OCI-LY1 (cell line): ENCODE data around the gene SMIM5.

Experiments used
- H2AFZ ChIP-seq: fragments of 200-600 bp; sonication (generic), shearing (Covaris generic); 2 replicates; pipeline ENCODE4 v1.6.0; 2014; ENCODE audit warnings: antibody characterized with exemption, mild to moderate bottlenecking, low read length
- H3F3A ChIP-seq: fragments of 200-600 bp; sonication (generic), shearing (Covaris generic); 2 replicates; pipeline ENCODE4 v1.6.0; 2014; ENCODE audit warnings: mild to moderate bottlenecking, antibody characterized with exemption, low read length, moderate library complexity; ENCODE audit not compliant: insufficient read depth
- H3K27ac ChIP-seq: fragments of 200-600 bp; sonication (generic); 2 replicates; pipeline ENCODE4 v1.5.1; 2014; ENCODE audit warnings: low read length, mixed run types, mild to moderate bottlenecking, low read depth; ENCODE audit not compliant: poor library complexity, severe bottlenecking
- H3K27me3 ChIP-seq: fragments of 200-600 bp; sonication (generic); 2 replicates; pipeline ENCODE4 v1.6.0; 2014; ENCODE audit warnings: antibody characterized with exemption, mild to moderate bottlenecking, low read length, moderate library complexity; ENCODE audit not compliant: insufficient read depth
- H3K36me3 ChIP-seq: fragments of 200-600 bp; sonication (generic); 2 replicates; pipeline ENCODE4 v1.6.1; 2014; ENCODE audit warnings: mild to moderate bottlenecking, antibody characterized with exemption, low read length, moderate library complexity, mixed read lengths; ENCODE audit not compliant: insufficient read depth
- H3K4me1 ChIP-seq: fragments of 200-600 bp; sonication (generic); 2 replicates; pipeline ENCODE4 v1.5.1; 2014; ENCODE audit warnings: mild to moderate bottlenecking, low read length, moderate library complexity; ENCODE audit not compliant: insufficient read depth, severe bottlenecking
- H3K4me2 ChIP-seq: fragments of 200-600 bp; sonication (generic), shearing (Covaris generic); 2 replicates; pipeline ENCODE4 v1.6.1; 2014; ENCODE audit warnings: low read length
- H3K4me3 ChIP-seq: fragments of 200-600 bp; sonication (generic); 2 replicates; pipeline ENCODE4 v1.5.1; 2014; ENCODE audit warnings: low read length, low read depth, mild to moderate bottlenecking, mixed read lengths; ENCODE audit not compliant: poor library complexity, severe bottlenecking
- H3K79me2 ChIP-seq: fragments of 200-600 bp; shearing (Covaris generic); 2 replicates; pipeline ENCODE4 v1.6.1; 2016; ENCODE audit warnings: mixed run types, low read length, mixed read lengths; ENCODE audit not compliant: insufficient read depth
- H3K9ac ChIP-seq: fragments of 200-600 bp; sonication (generic), shearing (Covaris generic); 2 replicates; pipeline ENCODE4 v1.6.1; 2014; ENCODE audit warnings: mild to moderate bottlenecking, low read length, mixed read lengths
- H3K9me2 ChIP-seq: fragments of 200-600 bp; sonication (generic), shearing (Covaris generic); 2 replicates; pipeline ENCODE4 v1.6.1; 2014; ENCODE audit warnings: low read depth, mild to moderate bottlenecking, low read length, mixed read lengths
- H3K9me3 ChIP-seq: fragments of 200-600 bp; shearing (Covaris generic); 2 replicates; pipeline ENCODE4 v1.6.1; 2014; ENCODE audit warnings: low read length, mixed read lengths
- H4K20me1 ChIP-seq: fragments of 200-600 bp; sonication (generic), shearing (Covaris generic); 2 replicates; pipeline ENCODE4 v1.6.0; 2016; ENCODE audit warnings: mild to moderate bottlenecking, low read length; ENCODE audit not compliant: insufficient read depth
- EZH2 ChIP-seq: fragments of 200-600 bp; sonication (generic), shearing (Covaris generic); IDR thresholded peaks from 2 replicates; pipeline ENCODE4 v1.8.0; 2017; ENCODE audit warnings: borderline replicate concordance, mixed run types, mild to moderate bottlenecking, antibody characterized with exemption, low read length, moderate library complexity, mixed read lengths
- TF ChIP-seq, protein P1 (sequence below): fragments of 200-600 bp; sonication (generic), shearing (Covaris generic); IDR thresholded peaks from 2 replicates; pipeline ENCODE4 v1.5.1; 2017; ENCODE audit warnings: mild to moderate bottlenecking, antibody characterized with exemption, low read length, moderate library complexity, mixed read lengths

SMIM5 gene

DNA sequence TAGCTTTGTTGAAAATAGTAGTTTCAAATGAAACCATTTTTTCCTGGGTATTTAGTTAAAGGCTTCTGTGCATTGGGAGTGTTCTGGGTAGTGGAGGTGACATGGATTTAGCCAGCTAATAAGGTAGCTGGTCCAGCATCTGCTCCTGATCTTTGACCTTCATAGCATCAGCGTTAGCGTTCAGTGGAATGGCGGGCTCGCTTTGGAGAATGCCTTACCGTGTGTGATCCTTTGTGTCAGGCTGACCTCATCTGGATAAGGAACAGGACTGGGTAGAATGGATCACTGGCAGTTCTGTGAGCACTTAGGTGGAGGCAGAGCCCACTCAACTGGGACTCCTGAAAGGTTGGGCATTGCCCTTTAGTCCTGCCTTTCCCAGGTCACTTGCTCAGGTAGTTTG is 37.6 kb downstream of the SMIM5 start:
- H3F3A ChIP-seq, result no peaks in the 10 kb centered on the region
- TF ChIP-seq, protein P1, sequence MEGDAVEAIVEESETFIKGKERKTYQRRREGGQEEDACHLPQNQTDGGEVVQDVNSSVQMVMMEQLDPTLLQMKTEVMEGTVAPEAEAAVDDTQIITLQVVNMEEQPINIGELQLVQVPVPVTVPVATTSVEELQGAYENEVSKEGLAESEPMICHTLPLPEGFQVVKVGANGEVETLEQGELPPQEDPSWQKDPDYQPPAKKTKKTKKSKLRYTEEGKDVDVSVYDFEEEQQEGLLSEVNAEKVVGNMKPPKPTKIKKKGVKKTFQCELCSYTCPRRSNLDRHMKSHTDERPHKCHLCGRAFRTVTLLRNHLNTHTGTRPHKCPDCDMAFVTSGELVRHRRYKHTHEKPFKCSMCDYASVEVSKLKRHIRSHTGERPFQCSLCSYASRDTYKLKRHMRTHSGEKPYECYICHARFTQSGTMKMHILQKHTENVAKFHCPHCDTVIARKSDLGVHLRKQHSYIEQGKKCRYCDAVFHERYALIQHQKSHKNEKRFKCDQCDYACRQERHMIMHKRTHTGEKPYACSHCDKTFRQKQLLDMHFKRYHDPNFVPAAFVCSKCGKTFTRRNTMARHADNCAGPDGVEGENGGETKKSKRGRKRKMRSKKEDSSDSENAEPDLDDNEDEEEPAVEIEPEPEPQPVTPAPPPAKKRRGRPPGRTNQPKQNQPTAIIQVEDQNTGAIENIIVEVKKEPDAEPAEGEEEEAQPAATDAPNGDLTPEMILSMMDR, result no peak
- TF ChIP-seq EZH2, result no peak
- H3K9me2 ChIP-seq, result no peaks in the 10 kb centered on the region
- H3K27me3 ChIP-seq, result no peaks in the 10 kb centered on the region
- H3K27ac ChIP-seq, result no peak overlapping the region
- no peak overlapping the region for H3K4me3 ChIP-seq
- no peak overlapping the region for H2AFZ ChIP-seq
- H3K36me3 ChIP-seq, result peaks cover 56% of the 10 kb centered on the region; the same call in 1 of the 2 replicates
- no peak overlapping the region for H3K9ac ChIP-seq
- H3K4me1 ChIP-seq, result peaks cover 19% of the 10 kb centered on the region
- no peaks in the 10 kb centered on the region for H4K20me1 ChIP-seq
- H3K9me3 ChIP-seq, result no peaks in the 10 kb centered on the region
- peaks cover 39% of the 10 kb centered on the region for H3K79me2 ChIP-seq
- no peak overlapping the region for H3K4me2 ChIP-seq

DNA sequence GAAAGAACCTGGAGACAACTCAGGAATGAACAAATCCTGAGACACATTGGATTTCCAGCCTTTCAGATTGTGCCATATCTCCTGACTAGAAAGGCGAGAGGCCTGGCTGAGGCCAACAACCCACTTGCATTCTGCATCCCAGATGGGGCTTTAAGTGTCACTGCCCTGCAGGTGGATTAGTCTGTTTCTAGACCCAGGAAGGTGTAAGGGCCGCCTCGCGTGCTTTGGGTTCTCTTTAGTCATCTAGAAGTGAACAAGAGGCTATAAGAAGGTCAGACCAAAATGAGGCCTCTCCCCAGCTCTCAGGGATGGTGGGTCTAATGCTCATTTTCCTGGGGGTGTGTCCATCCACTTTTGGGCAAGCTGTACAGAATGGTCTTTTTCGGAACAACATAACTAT is 38.8 kb downstream of the SMIM5 start:
- TF ChIP-seq, protein P1, result no peak
- no peak overlapping the region for H3K4me2 ChIP-seq

DNA sequence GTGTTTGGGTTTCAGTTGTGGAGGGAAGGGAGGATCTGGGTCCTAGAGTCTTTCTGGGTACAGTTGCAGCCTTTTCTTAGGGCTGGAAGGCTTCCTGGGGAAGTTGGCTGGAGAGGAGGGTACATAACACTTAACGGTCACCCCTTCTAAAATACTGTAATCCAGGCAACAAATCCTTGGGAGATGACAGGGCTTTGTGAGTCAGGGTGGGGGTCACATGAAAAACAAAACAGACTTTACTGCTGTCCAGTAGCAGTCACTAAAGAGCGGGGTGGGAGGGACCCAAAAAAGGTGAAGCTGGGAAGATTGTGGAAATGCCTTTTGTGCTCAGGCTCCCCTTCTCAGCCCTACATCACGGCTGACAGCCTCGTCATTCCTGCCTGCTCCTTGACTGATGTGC is 40.3 kb downstream of the SMIM5 start:
- no peak for TF ChIP-seq EZH2
- TF ChIP-seq, protein P1, result no peak
- Histone ChIP-seq H3K36me3 (peaks cover 73% of the 10 kb centered on the region), H2AFZ (no peak overlapping the region), H3K4me1 (peaks cover 5% of the 10 kb centered on the region), H3K9ac (no peak overlapping the region), H4K20me1 (no peaks in the 10 kb centered on the region), H3K27ac (no peak overlapping the region), H3K9me3 (no peaks in the 10 kb centered on the region), H3K9me2 (no peaks in the 10 kb centered on the region), H3F3A (no peaks in the 10 kb centered on the region), H3K4me3 (no peak overlapping the region), H3K27me3 (no peaks in the 10 kb centered on the region), H3K79me2 (peaks cover 16% of the 10 kb centered on the region), H3K4me2 (no peak overlapping the region)

More for the DNA sequence above, 38.8 kb downstream of the SMIM5 start:
- Histone ChIP-seq H3K4me1 (peaks cover 13% of the 10 kb centered on the region), H3K4me3 (no peak overlapping the region), H4K20me1 (no peaks in the 10 kb centered on the region), H3K27ac (no peak overlapping the region), H3F3A (no peaks in the 10 kb centered on the region), H2AFZ (no peak overlapping the region), H3K36me3 (peaks cover 64% of the 10 kb centered on the region; the same call in 1 of the 2 replicates), H3K27me3 (no peaks in the 10 kb centered on the region), H3K9me2 (no peaks in the 10 kb centered on the region), H3K79me2 (peaks cover 29% of the 10 kb centered on the region), H3K9me3 (no peaks in the 10 kb centered on the region), H3K9ac (no peak overlapping the region)
